GM18519 (cell line): Measurements from ENCODE around the gene GDNF.
"Not testable (repeated sequence)": the region's sequence is repeated elsewhere in the genome, so short reads cannot be mapped to it uniquely, and the experiment has no call there.

ENCODE experiments used
- ATAC-seq: cut with Tn5 transposase; IDR thresholded peaks from one replicate; pipeline ENCODE4 v1.9.1; 2021; ENCODE audit warnings: mild to moderate bottlenecking, moderate library complexity; ENCODE audit not compliant: unreplicated experiment, low FRiP score

GDNF gene

GRCh38 chr5:37789991-37790390, 49.9 kb downstream of the GDNF start:
- no peak for ATAC-seq

- no peak for ATAC-seq
Observed at GRCh38 chr5:37787742-37788141, 52.1 kb downstream of the GDNF start.

- ATAC-seq = no peak
Observed at GRCh38 chr5:37786862-37787519, 52.9 kb downstream of the GDNF start.

- ATAC-seq = no peak
Observed at GRCh38 chr5:37786416-37786815, 53.4 kb downstream of the GDNF start.

GRCh38 chr5:37781409-37781808, 58.4 kb downstream of the GDNF start:
- not testable (repeated sequence) for ATAC-seq

- no peak for ATAC-seq
Observed at GRCh38 chr5:37777432-37778130, 62.3 kb downstream of the GDNF start.

GRCh38 chr5:37776826-37777225, 63.0 kb downstream of the GDNF start:
- no peak for ATAC-seq

GRCh38 chr5:37774912-37775483, 64.8 kb downstream of the GDNF start:
- ATAC-seq = no peak

GRCh38 chr5:37773809-37774208, 66.0 kb downstream of the GDNF start:
- ATAC-seq = no peak

GRCh38 chr5:37772255-37772654, 67.6 kb downstream of the GDNF start:
- ATAC-seq = no peak

GRCh38 chr5:37771731-37772130, 68.1 kb downstream of the GDNF start:
- no peak for ATAC-seq

GRCh38 chr5:37771203-37771611, 68.6 kb downstream of the GDNF start:
- ATAC-seq = no peak

- ATAC-seq = no peak
Observed at GRCh38 chr5:37770786-37771185, 69.1 kb downstream of the GDNF start.

- ATAC-seq = no peak
Observed at GRCh38 chr5:37769840-37770239, 70.0 kb downstream of the GDNF start.

GRCh38 chr5:37769108-37769507, 70.7 kb downstream of the GDNF start:
- ATAC-seq = no peak

- ATAC-seq = no peak
Observed at GRCh38 chr5:37768371-37768770, 71.5 kb downstream of the GDNF start.

- no peak for ATAC-seq
Observed at GRCh38 chr5:37767961-37768360, 71.9 kb downstream of the GDNF start.

GRCh38 chr5:37767251-37767650, 72.6 kb downstream of the GDNF start:
- ATAC-seq = no peak
